SK-N-MC (cell line): Measurements from ENCODE around the gene WNT6.
A peak's percentile ranks its signal among the peaks of the same experiment; 100 is the strongest.

Experiments
- DNase-seq: peaks from one replicate; pipeline ENCODE4 v3.0.0-alpha.2; 2011; ENCODE audit warnings: low read depth, low spot score
- H3K27ac ChIP-seq: fragments of 200-600 bp; sonication (generic); 2 replicates; pipeline ENCODE4 v1.5.1; 2016; ENCODE audit warnings: mixed run types
- H3K36me3 ChIP-seq: fragments of 200-600 bp; sonication (generic); 2 replicates; pipeline ENCODE4 v1.6.1; 2017; ENCODE audit warnings: antibody characterized with exemption, low read length, mixed read lengths; ENCODE audit not compliant: insufficient read depth
- H3K4me3 ChIP-seq: fragments of 200-600 bp; sonication (generic); 2 replicates; pipeline ENCODE4 v1.5.1; 2016
- H3K9ac ChIP-seq: fragments of 200-600 bp; sonication (generic); 2 replicates; pipeline ENCODE4 v1.8.0; 2017; ENCODE audit warnings: mixed run types, mixed read lengths; ENCODE audit not compliant: insufficient read length
- H3K9me3 ChIP-seq: fragments of 200-600 bp; sonication (generic); 2 replicates; pipeline ENCODE4 v1.6.1; 2017; ENCODE audit warnings: low read depth, mild to moderate bottlenecking, antibody characterized with exemption, low read length, moderate library complexity, mixed read lengths
- EZH2 ChIP-seq: fragments of 200-600 bp; sonication (generic); IDR thresholded peaks from one replicate; pipeline ENCODE4 v1.6.1; 2017; ENCODE audit warnings: antibody characterized with exemption
- FOXP2 ChIP-seq: optimal IDR thresholded peaks from 2 replicates; pipeline ENCODE3; 2011; ENCODE audit warnings: mild to moderate bottlenecking, moderate library complexity; ENCODE audit not compliant: insufficient read depth; ENCODE audit errors: extremely low read length, control extremely low read depth
- POLR2AphosphoS5 ChIP-seq: IDR thresholded peaks from 2 replicates; pipeline ENCODE4 v1.6.1; 2012; ENCODE audit warnings: mild to moderate bottlenecking, low read depth, low read length, borderline replicate concordance

WNT6 gene

GRCh38 chr2:218881744-218882460 lies 22.3 kb downstream of the WNT6 start:
- Histone ChIP-seq H3K27ac (no peak overlapping the region), H3K9me3 (no peaks in the 10 kb centered on the region), H3K9ac (no peak overlapping the region), H3K36me3 (no peaks in the 10 kb centered on the region), H3K4me3 (peak overlapping the region; percentile 78)
- TF ChIP-seq FOXP2 (no peak), EZH2 (no peak), POLR2AphosphoS5 (no peak)
- no peak for DNase-seq

DNA sequence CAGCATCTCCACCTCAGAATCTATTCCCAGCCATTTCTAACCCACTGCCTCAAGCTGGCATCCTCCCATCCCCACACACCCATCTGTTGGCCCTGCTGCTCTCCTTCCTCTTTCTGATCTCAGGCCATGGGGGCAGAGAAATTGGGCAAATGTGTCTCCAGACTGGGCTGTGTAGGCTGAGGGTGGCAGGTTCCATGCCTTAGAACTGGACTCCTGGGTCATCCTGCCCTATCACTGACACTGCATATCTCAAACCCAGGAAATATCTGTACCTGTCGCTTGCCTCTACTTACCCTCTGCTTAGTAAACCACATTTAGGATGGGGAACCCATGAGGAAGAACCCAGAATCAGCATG lies 22.8 kb downstream of the WNT6 start:
- H3K27ac ChIP-seq = 0 out of 2 replicates have a peak overlapping the region, but pooled peaks have one; percentile 31
- no peak overlapping the region for H3K9ac ChIP-seq
- TF ChIP-seq FOXP2 = no peak
- no peak for TF ChIP-seq POLR2AphosphoS5
- TF ChIP-seq EZH2 = no peak
- no peak for DNase-seq
- H3K4me3 ChIP-seq = no peak overlapping the region
- H3K36me3 ChIP-seq = no peaks in the 10 kb centered on the region
- H3K9me3 ChIP-seq = no peaks in the 10 kb centered on the region

- Histone ChIP-seq H3K9me3 (no peaks in the 10 kb centered on the region), H3K36me3 (no peaks in the 10 kb centered on the region), H3K27ac (0 out of 2 replicates have a peak overlapping the region, but pooled peaks have one; percentile 31), H3K4me3 (peak overlapping the region; percentile 57), H3K9ac (no peak overlapping the region)
- no peak for DNase-seq
- TF ChIP-seq POLR2AphosphoS5 (no peak), FOXP2 (no peak), EZH2 (no peak)
Measured at GRCh38 chr2:218882866-218883366, 23.3 kb downstream of the WNT6 start.

GRCh38 chr2:218883491-218884490 lies 24.2 kb downstream of the WNT6 start:
- H3K9ac ChIP-seq = peak overlapping the region; percentile 49

DNA sequence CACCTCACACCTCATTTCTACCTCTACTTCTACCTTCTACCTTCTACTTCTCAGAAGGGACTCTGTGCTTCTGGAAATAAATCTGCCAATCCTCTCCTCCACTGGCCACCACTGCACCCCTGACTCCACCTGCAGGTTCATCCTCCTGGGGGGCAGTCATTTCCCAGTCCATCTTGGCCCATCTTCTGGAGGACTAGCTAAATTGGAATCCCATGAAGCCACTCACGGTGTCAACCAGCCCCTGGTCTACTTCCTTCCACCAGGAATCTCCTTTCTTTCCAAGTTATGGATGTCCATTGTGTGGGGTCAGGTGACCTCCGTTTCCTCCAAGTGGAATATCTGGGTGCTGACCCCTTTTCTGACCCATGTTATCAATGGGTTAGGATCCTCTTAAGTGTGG lies 24.9 kb downstream of the WNT6 start:
- Histone ChIP-seq H3K36me3 (no peaks in the 10 kb centered on the region), H3K9ac (no peak overlapping the region), H3K27ac (no peak overlapping the region), H3K9me3 (no peaks in the 10 kb centered on the region), H3K4me3 (no peak overlapping the region)
- DNase-seq = no peak
- TF ChIP-seq FOXP2 = no peak
- TF ChIP-seq POLR2AphosphoS5 = no peak
- TF ChIP-seq EZH2 = no peak

More at GRCh38 chr2:218883491-218884490, 24.2 kb downstream of the WNT6 start:
- Histone ChIP-seq H3K4me3 (peak overlapping the region; percentile 57), H3K36me3 (no peaks in the 10 kb centered on the region), H3K27ac (peak overlapping the region; percentile 57; the same call in 1 of the 2 replicates), H3K9me3 (no peaks in the 10 kb centered on the region)
- no peak for DNase-seq
- TF ChIP-seq POLR2AphosphoS5 (no peak), FOXP2 (no peak), EZH2 (no peak)

GRCh38 chr2:218885981-218886947 lies 26.7 kb downstream of the WNT6 start:
- TF ChIP-seq POLR2AphosphoS5 (no peak), FOXP2 (no peak), EZH2 (no peak)
- DNase-seq = no peak
- Histone ChIP-seq H3K27ac (0 out of 2 replicates have a peak overlapping the region, but pooled peaks have one; percentile 25), H3K36me3 (peaks cover 5% of the 10 kb centered on the region; the same call in 1 of the 2 replicates), H3K4me3 (no peak overlapping the region), H3K9me3 (no peaks in the 10 kb centered on the region), H3K9ac (no peak overlapping the region)

- peak overlapping the region; percentile 42; the same call in 1 of the 2 replicates for H3K27ac ChIP-seq
- H3K9ac ChIP-seq = no peak overlapping the region
- H3K4me3 ChIP-seq = no peak overlapping the region
Measured at GRCh38 chr2:218887079-218887478, 27.5 kb downstream of the WNT6 start.

More at GRCh38 chr2:218887079-218887478, 27.5 kb downstream of the WNT6 start:
- Histone ChIP-seq H3K9me3 (no peaks in the 10 kb centered on the region), H3K36me3 (peaks cover 5% of the 10 kb centered on the region; the same call in 1 of the 2 replicates)
- TF ChIP-seq EZH2 (no peak), FOXP2 (no peak), POLR2AphosphoS5 (no peak)
- no peak for DNase-seq
